BJ (cell line): ENCODE data around the gene PHKA2. TPM values are rescaled to one million over a fixed set of nuclear protein-coding genes. Genes with fewer than 3 reads are reported as not detected.
"Not testable (repeated sequence)": the region's sequence is repeated elsewhere in the genome, so short reads cannot be mapped to it uniquely, and the experiment has no call there.

ENCODE experiments used
- CTCF ChIA-PET: fragments of 350-600 bp; formaldehyde crosslinking; extraction: SDS; loops from one replicate; lab custom pipeline; 2021; ENCODE audit warnings: antibody characterized with exemption, inconsistent platforms; lab: Yijun Ruan, JAX
- POLR2A ChIA-PET: fragments of 300-600 bp; sonication (Branson Sonifier 250); formaldehyde crosslinking; extraction: SDS; loops from one replicate; lab custom pipeline; 2021; ENCODE audit warnings: antibody characterized with exemption; lab: Charles Lee
- DNase-seq: peaks from one replicate; pipeline ENCODE4 v3.0.0-alpha.2; 2011; ENCODE audit warnings: low read depth
- H3K27me3 ChIP-seq: 2 replicates; pipeline ENCODE4 v1.6.0; 2011; ENCODE audit warnings: low read length; ENCODE audit not compliant: control insufficient read depth, insufficient read depth
- H3K36me3 ChIP-seq: 2 replicates; pipeline ENCODE4 v1.5.1; 2011; ENCODE audit warnings: low read length; ENCODE audit not compliant: control insufficient read depth, insufficient read depth
- H3K4me3 ChIP-seq: 2 replicates; pipeline ENCODE4 v1.5.1; 2011; ENCODE audit warnings: low read depth, mild to moderate bottlenecking, control low read depth, low read length
- polyA plus RNA-seq: library from polyadenylated mRNA; depleted of rRNA; stranded (reverse); fragments of >200 nt; gene quantifications from 2 replicates; pipeline ENCODE4 v1.2.3, GENCODE V29; 2011
- TF ChIP-seq, protein P1 (sequence below): IDR thresholded peaks from 2 replicates; pipeline ENCODE4 v1.5.1; 2011; ENCODE audit warnings: low read depth, mild to moderate bottlenecking, control low read depth, inconsistent platforms, low read length, moderate library complexity; ENCODE audit not compliant: insufficient read depth

The PHKA2 gene
- polyA plus RNA-seq, 1 experiment: 23.1 TPM

DNA sequence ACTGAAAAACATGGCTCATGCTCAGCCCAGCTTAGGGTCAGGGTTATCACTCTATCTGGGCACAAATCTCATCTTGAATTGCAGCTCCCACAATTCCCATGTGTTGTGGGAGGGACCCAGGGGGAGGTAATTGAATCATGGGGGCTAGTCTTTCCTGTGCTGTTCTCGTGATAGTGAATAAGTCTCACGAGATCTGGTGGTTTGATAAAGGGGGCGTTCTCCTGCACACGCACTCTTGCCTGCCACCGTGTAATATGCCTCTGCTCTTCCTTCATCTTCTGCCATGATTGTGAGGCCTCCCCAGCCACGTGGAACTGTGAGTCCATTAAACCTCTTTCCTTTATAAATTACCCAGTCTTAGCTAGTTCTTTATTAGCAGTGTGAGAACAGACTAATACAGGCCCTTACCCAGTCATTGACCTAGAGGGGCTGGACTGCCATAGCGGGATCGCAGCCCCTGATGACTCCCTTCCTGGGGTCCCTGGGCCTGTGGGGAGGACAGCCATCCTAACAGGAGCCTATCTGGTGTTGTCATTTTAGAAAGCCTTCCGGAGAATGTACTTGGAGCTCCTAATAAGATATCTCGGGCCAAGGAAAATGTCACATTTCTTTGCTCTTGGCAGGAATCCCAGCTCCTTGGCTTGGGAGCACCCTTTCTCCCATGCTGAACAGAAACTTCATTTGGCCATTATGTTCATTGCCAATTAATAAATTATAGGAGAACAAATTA is 112.6 kb downstream of the PHKA2 start:
- CTCF ChIA-PET: interaction anchor here (0.7 kb wide), 1 partner anchor 284 kb away, joined by 3 read pairs; no protein-coding TSS in a partner anchor
- H3K4me3 ChIP-seq: no peak overlapping the region
- TF ChIP-seq, protein P1, sequence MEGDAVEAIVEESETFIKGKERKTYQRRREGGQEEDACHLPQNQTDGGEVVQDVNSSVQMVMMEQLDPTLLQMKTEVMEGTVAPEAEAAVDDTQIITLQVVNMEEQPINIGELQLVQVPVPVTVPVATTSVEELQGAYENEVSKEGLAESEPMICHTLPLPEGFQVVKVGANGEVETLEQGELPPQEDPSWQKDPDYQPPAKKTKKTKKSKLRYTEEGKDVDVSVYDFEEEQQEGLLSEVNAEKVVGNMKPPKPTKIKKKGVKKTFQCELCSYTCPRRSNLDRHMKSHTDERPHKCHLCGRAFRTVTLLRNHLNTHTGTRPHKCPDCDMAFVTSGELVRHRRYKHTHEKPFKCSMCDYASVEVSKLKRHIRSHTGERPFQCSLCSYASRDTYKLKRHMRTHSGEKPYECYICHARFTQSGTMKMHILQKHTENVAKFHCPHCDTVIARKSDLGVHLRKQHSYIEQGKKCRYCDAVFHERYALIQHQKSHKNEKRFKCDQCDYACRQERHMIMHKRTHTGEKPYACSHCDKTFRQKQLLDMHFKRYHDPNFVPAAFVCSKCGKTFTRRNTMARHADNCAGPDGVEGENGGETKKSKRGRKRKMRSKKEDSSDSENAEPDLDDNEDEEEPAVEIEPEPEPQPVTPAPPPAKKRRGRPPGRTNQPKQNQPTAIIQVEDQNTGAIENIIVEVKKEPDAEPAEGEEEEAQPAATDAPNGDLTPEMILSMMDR: no peak
- no peaks in the 10 kb centered on the region for H3K27me3 ChIP-seq
- no peaks in the 10 kb centered on the region for H3K36me3 ChIP-seq
- DNase-seq: no peak
- POLR2A ChIA-PET: no interaction called here

DNA sequence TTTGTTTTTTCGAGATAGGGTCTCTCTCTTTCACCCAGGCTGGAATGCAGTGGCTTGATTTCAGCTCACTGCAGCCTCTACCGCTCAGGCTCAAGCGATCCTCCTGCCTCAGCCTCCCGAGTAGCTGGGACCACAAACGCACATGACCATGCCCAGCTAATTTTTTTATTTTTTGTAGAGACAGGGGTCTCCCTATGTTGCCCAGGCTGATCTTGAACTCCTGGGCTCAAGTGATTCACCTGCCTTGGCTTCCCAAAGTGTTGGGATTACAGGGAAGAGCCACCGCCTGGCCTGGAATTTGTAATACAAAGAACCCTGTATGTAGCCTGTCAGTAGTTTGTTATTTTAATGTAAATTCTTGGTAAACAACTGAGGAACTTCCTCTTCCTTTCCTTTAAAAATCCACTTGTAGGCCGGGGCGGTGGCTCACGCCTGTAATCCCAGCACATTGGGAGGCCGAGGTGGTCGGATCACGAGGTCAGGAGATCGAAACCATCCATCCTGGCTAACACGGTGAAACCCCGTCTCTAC is 119.5 kb downstream of the PHKA2 start:
- Histone ChIP-seq H3K27me3 (no peaks in the 10 kb centered on the region), H3K4me3 (no peak overlapping the region), H3K36me3 (no peaks in the 10 kb centered on the region)
- ChIA-PET POLR2A (no interaction called here), CTCF (interaction anchor here (0.6 kb wide), 1 partner anchor 31 kb away, joined by 3 read pairs; no protein-coding TSS in a partner anchor)
- TF ChIP-seq, protein P1: no peak
- DNase-seq: no peak

DNA sequence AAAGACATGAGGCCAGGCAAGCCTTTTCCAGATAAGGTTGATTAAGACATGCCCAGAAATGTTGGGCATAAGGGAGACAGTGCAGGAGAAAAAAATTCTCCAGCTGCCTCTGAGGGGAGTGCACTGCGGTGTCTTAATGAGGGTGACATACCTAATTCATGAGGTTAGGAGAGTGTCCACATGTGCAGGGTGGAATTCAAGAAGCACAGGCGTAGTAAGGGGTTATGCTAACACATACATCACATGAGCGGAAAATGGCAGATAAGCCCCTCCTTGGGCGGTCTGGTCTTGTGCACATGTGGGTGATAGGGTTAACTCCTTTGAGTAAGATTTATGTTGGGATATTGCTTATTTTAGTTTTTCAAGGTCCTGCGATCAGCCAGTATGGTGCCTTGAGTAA is 122.4 kb downstream of the PHKA2 start:
- CTCF ChIA-PET: no interaction called here
- H3K4me3 ChIP-seq: no peak overlapping the region
- no peak for DNase-seq
- H3K36me3 ChIP-seq: no peaks in the 10 kb centered on the region
- POLR2A ChIA-PET: no interaction called here
- no peaks in the 10 kb centered on the region for H3K27me3 ChIP-seq
- TF ChIP-seq, protein P1: no peak

DNA sequence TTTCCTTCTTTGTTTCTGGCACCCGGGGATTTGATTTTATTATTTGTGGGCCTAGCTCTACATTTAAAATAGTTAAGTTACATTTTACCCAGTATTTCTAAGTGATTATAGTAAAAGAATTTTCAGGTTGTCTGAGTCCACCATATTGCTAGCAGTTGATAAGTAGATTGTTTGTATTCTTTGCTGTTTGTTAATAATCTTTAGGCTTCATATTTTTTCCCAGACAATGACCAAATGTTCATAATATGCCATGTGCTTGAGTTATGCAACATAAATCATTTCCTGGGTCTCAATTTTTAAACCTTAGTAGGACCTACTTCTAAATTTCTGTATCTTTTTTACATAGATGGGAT is 127.3 kb downstream of the PHKA2 start:
- Histone ChIP-seq H3K27me3 (no peaks in the 10 kb centered on the region), H3K4me3 (no peak overlapping the region), H3K36me3 (no peaks in the 10 kb centered on the region)
- CTCF ChIA-PET: no interaction called here
- DNase-seq: no peak
- POLR2A ChIA-PET: no interaction called here
- TF ChIP-seq, protein P1: no peak

DNA sequence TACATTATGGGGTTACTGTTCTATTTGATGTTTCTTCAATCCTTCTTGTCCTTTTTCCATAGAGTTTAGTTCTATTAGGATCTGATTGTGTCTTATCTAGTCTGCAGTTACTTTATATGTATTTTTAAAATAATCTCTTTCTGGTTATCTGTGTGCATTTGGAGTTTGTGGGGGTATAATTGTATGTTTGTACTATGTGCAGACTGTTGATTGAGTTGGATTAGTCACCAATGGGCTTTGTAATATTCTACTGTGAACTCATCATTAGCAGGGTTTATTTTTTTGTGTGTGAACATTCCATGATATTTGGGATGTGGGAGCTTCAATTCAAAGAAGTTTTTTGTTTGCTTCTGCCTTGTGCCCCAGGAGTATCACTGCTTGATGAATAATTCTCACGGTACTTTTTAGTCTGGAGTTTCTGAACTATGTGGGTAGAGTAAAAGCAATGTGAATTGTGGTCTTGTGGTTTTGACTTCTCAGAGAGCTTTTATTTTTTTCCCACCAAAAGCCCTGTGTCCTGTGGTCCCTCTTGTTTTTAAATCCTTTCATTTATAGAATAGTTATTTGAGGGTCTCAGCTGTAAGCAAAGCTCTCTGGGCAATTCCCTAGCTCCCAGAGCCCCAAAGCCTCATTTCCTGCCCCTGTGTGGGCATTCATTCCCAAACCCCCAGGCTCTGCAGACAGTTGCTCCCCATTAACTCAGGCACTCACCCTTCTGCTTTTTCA is 127.8 kb downstream of the PHKA2 start:
- Histone ChIP-seq H3K27me3 (no peaks in the 10 kb centered on the region), H3K36me3 (no peaks in the 10 kb centered on the region), H3K4me3 (no peak overlapping the region)
- ChIA-PET POLR2A (no interaction called here), CTCF (no interaction called here)
- TF ChIP-seq, protein P1: no peak
- DNase-seq: no peak

DNA sequence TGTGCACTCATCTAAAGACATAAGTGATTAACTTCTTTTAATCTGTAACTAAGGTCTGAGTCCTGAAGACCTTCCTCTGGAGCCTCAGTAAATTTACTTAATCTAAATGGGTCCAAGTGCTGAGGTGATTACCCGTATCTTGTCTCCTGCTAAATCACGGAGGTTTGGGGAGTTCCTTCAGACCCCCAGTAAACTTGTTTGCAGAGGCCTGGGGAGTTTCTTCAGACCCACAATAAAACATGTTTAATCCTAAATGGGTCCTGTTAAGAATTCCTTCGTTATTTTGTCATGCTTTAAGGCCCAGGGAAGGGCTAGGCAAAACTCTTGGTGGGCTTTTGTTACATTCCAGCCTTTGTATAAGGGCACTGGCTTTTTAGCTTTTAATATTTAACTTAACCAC is 136.0 kb downstream of the PHKA2 start:
- POLR2A ChIA-PET, H3K4me3 ChIP-seq, DNase-seq, CTCF ChIA-PET, H3K27me3 ChIP-seq, H3K36me3 ChIP-seq: not testable (repeated sequence)
